HL-60 (cell line): ENCODE results near the gene NR5A2.

Experiments
- DNase-seq, 2 experiments: peaks; one replicate each; pipeline ENCODE4 v3.0.0-alpha.2; 2010 to 2020; ENCODE audit warnings: low read depth in 1 of 2, low spot score in 1 of 2
- H3K27ac ChIP-seq: fragments of 250-450 bp; sonication (Bioruptor Pico); replicated peaks from 2 replicates; pipeline ENCODE4 v1.5.1; 2020; ENCODE audit warnings: mild to moderate bottlenecking, moderate library complexity
- H3K27me3 ChIP-seq: fragments of 250-450 bp; sonication (Bioruptor Pico); 2 replicates; pipeline ENCODE4 v1.5.1; 2021; ENCODE audit warnings: mild to moderate bottlenecking, moderate library complexity; ENCODE audit not compliant: insufficient read depth, poor library complexity, severe bottlenecking
- H3K4me3 ChIP-seq: replicated peaks from 2 replicates; pipeline ENCODE4 v1.5.1; 2011; ENCODE audit warnings: mild to moderate bottlenecking, control low read depth, low read length; ENCODE audit not compliant: insufficient read depth
- CTCF ChIP-seq: IDR thresholded peaks from one replicate; pipeline ENCODE4 v1.5.1; 2011; ENCODE audit warnings: low read length, control low read depth, inconsistent platforms; ENCODE audit not compliant: insufficient read depth
- GABPA ChIP-seq: IDR thresholded peaks from 2 replicates; pipeline ENCODE4 v1.6.1; 2012; ENCODE audit warnings: low read depth
- POLR2AphosphoS5 ChIP-seq: IDR thresholded peaks from 2 replicates; pipeline ENCODE4 v1.6.1; 2012; ENCODE audit warnings: low read depth
- SPI1 ChIP-seq: IDR thresholded peaks from 2 replicates; pipeline ENCODE4 v1.6.1; 2012; ENCODE audit warnings: low read depth, mild to moderate bottlenecking, borderline replicate concordance
- TF ChIP-seq, protein P1 (sequence below): IDR thresholded peaks from 2 replicates; pipeline ENCODE4 v1.6.1; 2012; ENCODE audit warnings: low read depth; ENCODE audit not compliant: insufficient replicate concordance

The NR5A2 gene

DNA sequence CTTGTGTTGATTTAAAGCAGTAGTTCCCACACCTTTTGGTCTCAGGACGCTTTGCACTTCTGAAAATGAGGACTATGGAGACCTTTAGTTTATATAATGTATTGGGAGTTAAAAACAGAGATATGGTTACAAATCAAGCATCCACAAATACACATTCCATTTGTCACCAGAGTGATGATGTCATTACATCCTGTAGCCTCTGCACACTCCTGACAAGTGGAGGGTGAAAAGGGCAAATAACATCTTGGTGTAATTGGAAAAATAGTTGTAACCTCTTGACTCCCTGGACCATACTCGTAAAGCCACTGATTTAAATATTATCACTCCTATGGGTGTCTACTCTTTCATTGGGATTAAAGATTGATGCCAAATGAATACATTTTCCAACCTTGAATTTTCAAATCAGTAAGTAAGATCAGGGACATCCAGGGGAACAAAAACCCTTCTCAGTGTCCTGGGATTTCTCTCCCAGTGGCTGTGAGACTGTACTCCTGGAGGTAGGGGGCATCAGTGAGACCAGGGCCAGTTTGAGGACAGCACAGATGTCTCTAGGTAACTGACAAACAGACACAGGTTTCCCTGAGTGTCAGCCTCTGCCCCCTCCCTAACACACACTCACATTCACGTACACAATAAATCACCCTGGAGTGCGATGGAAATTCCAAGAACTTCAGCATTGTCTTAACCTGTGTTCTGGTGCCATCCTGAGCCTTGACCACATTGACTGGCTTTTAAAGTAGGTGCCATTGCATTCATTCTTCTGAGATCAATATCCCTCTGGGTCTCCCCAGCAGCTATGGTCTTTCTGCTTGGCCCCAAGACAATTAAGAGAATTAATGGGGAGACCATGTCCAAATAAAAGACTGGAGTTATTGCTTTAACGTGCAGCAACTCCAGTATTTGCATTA, 63.0 kb downstream of the NR5A2 start:
- Histone ChIP-seq H3K27ac (no peak overlapping the region), H3K4me3 (no peak overlapping the region), H3K27me3 (no peaks in the 10 kb centered on the region)
- TF ChIP-seq, protein P1, sequence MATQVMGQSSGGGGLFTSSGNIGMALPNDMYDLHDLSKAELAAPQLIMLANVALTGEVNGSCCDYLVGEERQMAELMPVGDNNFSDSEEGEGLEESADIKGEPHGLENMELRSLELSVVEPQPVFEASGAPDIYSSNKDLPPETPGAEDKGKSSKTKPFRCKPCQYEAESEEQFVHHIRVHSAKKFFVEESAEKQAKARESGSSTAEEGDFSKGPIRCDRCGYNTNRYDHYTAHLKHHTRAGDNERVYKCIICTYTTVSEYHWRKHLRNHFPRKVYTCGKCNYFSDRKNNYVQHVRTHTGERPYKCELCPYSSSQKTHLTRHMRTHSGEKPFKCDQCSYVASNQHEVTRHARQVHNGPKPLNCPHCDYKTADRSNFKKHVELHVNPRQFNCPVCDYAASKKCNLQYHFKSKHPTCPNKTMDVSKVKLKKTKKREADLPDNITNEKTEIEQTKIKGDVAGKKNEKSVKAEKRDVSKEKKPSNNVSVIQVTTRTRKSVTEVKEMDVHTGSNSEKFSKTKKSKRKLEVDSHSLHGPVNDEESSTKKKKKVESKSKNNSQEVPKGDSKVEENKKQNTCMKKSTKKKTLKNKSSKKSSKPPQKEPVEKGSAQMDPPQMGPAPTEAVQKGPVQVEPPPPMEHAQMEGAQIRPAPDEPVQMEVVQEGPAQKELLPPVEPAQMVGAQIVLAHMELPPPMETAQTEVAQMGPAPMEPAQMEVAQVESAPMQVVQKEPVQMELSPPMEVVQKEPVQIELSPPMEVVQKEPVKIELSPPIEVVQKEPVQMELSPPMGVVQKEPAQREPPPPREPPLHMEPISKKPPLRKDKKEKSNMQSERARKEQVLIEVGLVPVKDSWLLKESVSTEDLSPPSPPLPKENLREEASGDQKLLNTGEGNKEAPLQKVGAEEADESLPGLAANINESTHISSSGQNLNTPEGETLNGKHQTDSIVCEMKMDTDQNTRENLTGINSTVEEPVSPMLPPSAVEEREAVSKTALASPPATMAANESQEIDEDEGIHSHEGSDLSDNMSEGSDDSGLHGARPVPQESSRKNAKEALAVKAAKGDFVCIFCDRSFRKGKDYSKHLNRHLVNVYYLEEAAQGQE: no peak
- TF ChIP-seq SPI1: no peak
- TF ChIP-seq GABPA: no peak
- TF ChIP-seq CTCF: no peak
- TF ChIP-seq POLR2AphosphoS5: no peak
- no peak for DNase-seq

GRCh38 chr1:200095057-200095577, 67.6 kb downstream of the NR5A2 start:
- no peak overlapping the region for H3K27ac ChIP-seq
- DNase-seq: no peak
- TF ChIP-seq CTCF: no peak
- TF ChIP-seq, protein P1: no peak
- TF ChIP-seq POLR2AphosphoS5: no peak
- TF ChIP-seq GABPA: no peak
- TF ChIP-seq SPI1: no peak
- no peaks in the 10 kb centered on the region for H3K27me3 ChIP-seq
- no peak overlapping the region for H3K4me3 ChIP-seq

DNA sequence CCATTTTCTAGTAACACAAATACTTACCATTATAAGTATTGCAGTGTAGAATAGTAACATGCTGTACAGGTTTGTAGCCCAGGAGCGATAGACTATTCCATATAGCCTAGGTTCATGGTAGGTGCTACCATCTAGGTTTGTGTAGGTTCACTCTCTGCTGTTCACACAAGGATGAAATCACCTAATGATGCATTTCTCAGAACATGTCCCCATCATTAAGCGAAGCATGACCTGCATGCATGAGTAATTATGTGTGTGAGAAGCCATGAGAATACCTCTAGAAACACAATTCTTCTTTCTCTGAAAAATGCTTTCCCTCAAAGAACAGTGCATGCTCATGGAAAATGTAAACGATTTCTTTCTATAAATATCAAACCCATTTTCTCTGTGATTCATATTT, 69.3 kb downstream of the NR5A2 start:
- TF ChIP-seq GABPA (no peak), SPI1 (no peak), CTCF (no peak), POLR2AphosphoS5 (no peak)
- TF ChIP-seq, protein P1: no peak
- no peak overlapping the region for H3K4me3 ChIP-seq
- no peak for DNase-seq

More for the DNA sequence above, 69.3 kb downstream of the NR5A2 start:
- no peaks in the 10 kb centered on the region for H3K27me3 ChIP-seq
- H3K27ac ChIP-seq: no peak overlapping the region
